Measurements from ENCODE around the gene ANTXR2. TPM values are rescaled to one million over a fixed set of nuclear protein-coding genes. Genes with fewer than 3 reads are reported as not detected.

The ANTXR2 gene
- total RNA-seq, 1 experiment from 2014 or later, result 18.9 TPM

DNA sequence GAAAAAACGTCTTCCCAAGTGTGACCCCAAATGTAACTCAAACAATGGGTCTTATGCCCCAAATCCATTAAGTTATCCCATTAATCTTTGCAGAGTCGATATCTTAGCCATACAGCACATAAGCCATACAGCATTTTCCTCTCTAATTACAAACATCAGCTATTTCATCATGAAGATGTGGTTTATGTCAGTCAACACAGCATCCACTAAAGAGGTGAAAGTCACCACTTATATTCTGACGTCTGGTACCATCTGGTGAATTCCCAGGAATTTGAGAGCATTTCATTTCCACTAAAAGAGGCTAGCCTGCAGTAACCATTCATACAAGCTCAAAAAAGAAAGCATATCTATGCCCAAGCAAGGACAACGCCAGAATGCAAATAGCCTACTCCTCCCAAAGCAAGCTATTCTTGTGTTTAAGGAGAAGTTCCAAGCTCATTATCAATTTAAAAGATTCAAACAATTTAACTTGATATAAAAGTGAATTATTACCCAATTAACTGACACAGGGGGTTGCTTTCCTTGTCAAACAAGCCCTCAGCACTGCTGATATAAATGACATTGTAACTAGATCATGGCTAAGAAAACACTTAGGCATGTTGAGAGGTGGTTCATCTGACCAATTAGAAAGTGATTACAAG lies 203.3 kb downstream of the ANTXR2 start:
- no peak for DNase-seq (ENCODE audit: low read depth)

DNA sequence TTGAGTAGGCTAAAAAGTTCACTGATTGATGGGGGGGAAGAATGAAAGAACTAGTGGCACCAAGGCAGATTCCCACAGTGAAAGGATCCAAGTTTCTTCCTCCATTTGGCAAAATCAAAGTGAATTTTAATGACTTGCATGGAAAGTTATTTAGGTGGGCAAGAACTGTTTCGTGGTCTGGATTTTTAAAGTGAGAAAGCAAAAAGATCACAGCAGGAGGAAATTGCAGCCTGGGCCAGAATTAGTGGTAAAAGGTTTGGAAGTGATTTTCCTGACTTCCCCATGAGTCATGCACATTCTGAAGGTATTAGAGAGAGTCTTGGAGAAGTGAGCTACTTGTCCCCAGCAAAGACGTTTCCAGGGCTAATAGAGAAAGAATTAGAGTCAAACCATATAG lies 207.8 kb downstream of the ANTXR2 start:
- peak; percentile 44 for DNase-seq (ENCODE audit: low read depth)

DNA sequence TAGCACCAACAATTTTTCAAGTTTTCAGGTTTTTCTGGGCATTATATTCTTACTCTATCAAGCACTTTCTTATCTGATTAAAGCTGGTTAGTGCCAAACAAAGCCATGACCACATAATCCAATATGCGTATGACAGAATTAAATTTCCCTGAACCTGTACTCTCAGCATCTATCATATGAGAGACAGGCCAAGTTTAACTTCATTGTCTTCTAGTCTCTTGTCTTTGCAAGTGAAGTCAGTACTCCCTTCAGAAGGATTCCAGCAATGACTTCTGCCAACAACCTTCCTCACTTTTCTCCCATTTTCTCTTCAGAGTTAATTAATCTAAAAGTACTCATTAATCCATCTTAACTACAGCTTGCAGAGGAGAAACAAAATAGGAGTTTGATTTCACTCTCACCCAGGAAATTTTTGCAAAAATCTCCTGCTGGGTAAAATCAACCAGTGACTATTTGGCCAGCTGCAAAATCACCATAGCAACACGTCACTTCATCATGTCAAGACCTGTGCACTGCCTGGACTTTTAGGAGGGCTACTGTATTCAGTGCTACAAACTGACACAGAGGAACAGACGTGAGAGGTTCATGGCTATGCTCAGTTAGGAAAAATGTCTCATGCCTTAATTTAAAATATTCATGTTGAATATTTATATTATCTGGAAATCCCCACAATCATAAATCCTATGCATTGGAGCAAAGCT lies 208.4 kb downstream of the ANTXR2 start:
- DNase-seq (ENCODE audit: low read depth), result no peak

DNA sequence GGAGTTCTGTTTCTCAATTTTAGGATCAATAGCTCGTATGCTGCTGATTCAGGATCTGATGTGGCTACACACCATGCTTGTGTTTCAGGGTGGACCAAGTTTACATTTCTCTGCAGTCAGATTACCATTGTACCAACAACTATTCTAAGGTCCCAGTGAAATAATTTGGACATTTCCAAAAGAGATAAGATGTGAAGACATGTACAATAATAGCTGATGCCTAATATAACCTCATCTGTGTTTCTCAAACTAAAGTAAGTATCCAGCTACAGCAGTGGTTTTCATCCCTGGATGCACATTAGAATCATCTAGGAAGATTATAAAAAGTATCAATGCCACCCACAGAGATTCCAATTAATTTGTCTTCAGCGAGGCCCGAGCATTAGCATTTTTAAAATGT lies 209.7 kb downstream of the ANTXR2 start:
- DNase-seq (ENCODE audit: low read depth), result no peak

DNA sequence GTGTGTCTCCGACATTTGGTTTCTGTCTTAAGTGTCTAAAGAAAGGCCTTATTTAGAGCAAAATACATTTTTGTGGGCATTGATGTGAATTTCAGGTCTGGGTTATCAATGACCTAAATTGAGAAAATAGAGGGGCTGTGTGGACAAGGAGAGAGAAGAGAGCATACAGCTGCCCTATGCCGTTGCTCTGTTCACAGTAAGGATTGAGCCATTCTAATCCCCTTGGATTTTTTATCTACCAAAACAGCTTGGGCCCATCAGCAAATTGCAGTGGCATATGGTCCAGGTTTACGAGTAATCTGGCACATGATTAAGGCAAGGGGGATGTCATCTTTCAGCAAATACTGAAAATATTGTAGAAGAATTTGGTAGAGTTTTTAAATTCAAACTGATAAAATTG lies 210.2 kb downstream of the ANTXR2 start:
- DNase-seq (ENCODE audit: low read depth), result no peak

DNA sequence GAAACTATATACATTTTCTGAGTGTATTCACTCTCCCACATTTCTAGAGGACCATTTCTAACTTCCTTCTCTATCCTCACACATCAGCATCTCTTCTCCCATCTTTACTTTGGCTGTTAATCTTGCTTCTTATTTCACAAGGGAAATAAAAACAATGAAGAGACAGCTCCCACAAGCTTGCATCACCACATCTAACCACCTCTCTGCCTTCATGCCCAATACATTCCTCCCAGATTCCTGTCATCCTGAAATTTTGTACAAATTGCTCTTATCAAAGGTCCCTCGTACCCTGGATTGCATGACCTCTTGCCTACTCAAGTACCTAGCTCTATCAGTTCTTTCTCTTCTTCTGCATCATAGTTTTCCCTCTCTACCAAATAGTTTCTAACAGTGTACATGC lies 215.2 kb downstream of the ANTXR2 start:
- DNase-seq (ENCODE audit: low read depth), result no peak

DNA sequence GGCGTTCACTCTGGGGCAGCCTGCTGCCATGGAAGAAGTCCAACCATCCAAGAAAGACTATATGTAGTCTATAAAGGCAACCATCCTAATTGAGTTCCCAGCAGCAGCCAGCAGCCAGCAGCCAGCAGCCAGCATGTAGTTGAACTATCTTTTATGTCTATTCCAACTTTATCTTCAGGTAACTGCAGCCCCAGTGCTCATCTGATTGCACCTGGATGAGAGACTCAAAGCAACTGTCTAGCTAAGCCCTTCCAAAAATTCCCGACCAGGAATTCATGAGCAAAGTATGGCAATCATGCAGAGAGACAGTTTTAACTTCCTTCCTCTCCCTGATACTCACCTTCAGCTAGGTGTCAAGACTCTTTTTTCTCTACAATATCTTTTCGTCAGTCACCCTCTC lies 216.8 kb downstream of the ANTXR2 start:
- DNase-seq (ENCODE audit: low read depth), result no peak

DNA sequence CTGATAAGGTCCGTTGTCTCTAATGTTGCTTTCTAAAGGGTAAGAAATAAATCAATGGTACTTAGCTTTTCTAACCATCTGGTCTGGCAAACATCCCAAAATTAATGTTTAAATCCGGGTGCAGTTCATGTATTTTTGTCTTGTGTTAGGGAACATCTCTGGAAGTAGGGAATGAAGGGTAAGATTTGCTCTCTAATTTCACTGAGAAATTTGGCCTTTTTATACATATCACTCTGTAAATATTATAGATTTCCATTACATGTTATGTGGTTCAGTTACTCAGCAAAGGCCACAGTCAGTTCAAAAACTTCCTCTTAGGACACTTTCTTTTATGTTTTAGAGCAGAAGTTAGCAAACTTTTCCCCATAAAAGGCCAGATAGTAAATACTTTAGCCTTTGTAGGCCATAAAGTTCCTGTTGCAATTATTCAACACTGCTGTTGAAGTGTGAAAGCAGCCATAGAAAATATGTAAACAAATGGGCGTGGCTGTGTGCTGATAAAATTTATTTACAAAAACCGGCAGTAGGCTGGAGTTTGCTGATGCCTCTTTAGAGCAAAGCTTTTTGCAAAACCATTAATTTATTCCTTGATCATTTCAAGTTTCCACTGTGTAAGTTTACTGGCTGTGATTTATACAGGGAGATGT lies 218.1 kb downstream of the ANTXR2 start:
- no peak for DNase-seq (ENCODE audit: low read depth)

DNA sequence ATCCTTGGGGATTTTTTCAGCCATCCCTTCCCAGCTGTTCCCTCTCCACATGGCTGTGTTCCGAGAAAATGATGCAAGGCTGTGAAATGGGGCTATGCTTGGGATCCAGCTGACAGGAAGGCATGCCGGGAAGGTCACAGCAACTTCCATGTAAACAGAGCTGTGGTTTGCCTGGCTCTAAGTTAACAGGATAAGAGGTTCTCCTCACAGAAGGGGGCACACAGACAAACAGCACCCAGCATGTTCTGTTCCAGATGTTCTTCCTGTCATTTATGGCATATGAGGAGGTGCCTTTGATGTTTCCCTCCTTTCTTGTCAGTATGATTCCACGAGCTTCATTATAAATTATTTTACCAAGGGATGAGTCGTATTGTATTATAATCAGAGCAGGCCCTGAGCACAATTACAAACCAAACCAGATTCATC lies 220.7 kb downstream of the ANTXR2 start:
- no peak for DNase-seq (ENCODE audit: low read depth)

DNA sequence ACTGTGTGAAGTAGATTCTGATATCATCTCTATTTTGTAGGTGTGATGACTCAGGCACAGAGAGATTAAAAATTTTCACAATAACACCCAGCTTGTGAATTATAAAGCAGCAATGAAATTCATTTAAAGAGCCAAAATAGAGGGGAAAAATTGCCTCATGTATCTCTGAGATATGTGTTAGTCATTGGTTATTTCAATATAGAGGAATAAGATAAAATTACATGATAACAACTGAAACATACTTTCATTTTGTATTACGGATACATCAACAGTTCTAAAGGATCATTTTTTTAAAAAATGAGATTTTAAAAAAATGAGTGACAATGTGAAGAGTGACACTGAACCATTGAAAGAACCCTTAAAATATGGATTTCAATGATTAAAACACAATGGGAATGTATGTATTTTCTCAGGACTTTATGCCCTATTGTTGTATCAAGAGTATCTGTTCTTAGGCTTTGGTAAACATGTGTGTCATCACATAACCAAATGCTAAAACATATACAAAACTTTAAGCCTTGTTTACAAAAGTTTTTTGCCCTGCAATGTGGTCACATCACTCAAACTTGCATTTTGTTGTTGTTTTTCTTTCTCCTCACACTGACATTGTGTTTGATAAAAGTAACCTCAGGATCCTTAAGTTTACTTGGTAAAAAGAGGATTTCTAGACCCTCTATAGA lies 221.3 kb downstream of the ANTXR2 start:
- DNase-seq (ENCODE audit: low read depth), result no peak

Other genes starting within 250 kb of the ANTXR2 start
- 5.5 and 10.6 TPM in 2 replicates for gene PRDM8, start 124.3 kb upstream of the ANTXR2 start, total RNA-seq (2014; rRNA removed; shearing (Covaris generic))
- gene FGF5, start 193.4 kb upstream of the ANTXR2 start, total RNA-seq (2014; rRNA removed; shearing (Covaris generic)), result 2.0 and 4.5 TPM in 2 replicates

All from M059J (cell line).